Lower leg skin (tissue), 3 donors: ENCODE results near the gene BEX3.

Source experiments
- CTCF ChIP-seq, 3 donors: fragments of 450-650 bp; IDR thresholded peaks; one replicate each; pipeline ENCODE4 v1.5.1; 2016; ENCODE audit warnings: antibody characterized with exemption in 3 of 3, mild to moderate bottlenecking in 3 of 3, moderate library complexity in 2 of 3
- POLR2A ChIP-seq, 2 donors: fragments of 450-650 bp; IDR thresholded peaks; one replicate each; pipeline ENCODE4 v1.6.1; 2016 to 2017; ENCODE audit warnings: antibody characterized with exemption in 2 of 2, mild to moderate bottlenecking in 1 of 2, moderate library complexity in 1 of 2

GRCh38 chrX:103330681-103331288, 45.6 kb upstream of the BEX3 start:
- TF ChIP-seq CTCF (IDR thresholded peaks at IDR 0.05) (no peak), POLR2A (IDR thresholded peaks at IDR 0.05) (no peak)
